ENCODE data around the gene CDK5RAP1. TPM values are rescaled to one million over a fixed set of nuclear protein-coding genes. Genes with fewer than 3 reads are reported as not detected.
A peak's percentile ranks its signal among the peaks of the same experiment; 100 is the strongest.

Gene CDK5RAP1
- total RNA-seq, 2 donors from 2014 or later = 45.2 to 59.7 TPM

DNA sequence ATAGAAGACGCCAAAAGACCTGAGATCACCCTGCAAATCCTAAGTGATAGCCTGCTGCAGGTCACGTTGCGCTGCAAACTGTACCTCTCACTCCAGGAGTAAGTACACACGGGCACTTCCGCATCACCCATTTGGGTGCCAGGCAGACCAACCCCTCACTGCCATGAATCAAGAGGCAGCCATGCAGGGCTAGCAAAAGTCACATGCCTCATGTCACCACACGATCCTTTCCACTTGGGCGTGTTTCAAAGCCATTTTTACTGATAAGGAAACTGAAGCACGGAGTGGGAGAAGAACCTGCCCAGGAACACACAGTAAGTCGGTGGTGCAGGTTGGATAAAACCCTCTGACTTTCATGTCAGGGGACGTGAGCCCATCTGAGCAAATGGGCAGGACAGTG, 81.3 kb downstream of the CDK5RAP1 start:
- no peak for DNase-seq
- Mint-ChIP-seq H3K27ac (no peak overlapping the region), H3K27me3 (ENCODE audit: insufficient read depth) (peaks cover 1% of the 10 kb centered on the region), H3K4me1 (no peaks in the 10 kb centered on the region), H3K36me3 (ENCODE audit: low read depth) (no peaks in the 10 kb centered on the region), H3K4me3 (no peak overlapping the region), H3K9me3 (no peaks in the 10 kb centered on the region)
- no peak for TF ChIP-seq CTCF (conservative IDR thresholded peaks at IDR 0.05)
- H3K36me3 ChIP-seq (ENCODE audit: control insufficient read depth, insufficient read depth, low read length) = no peaks in the 10 kb centered on the region
- H3K4me3 ChIP-seq (ENCODE audit: low read length) = no peak overlapping the region
- no peaks in the 10 kb centered on the region for H3K4me1 ChIP-seq (ENCODE audit: control insufficient read depth, insufficient read depth, low read length)
- H3K27ac ChIP-seq (ENCODE audit: low read depth, low read length) = no peak overlapping the region
- 82 to 85% methylated on average over 10 of the region's 10 CpGs for WGBS, 2 experiments (ENCODE audit: insufficient coverage in 1 of 2, insufficient read length in 1 of 2)
- H3K9me3 ChIP-seq (ENCODE audit: control insufficient read depth, low read length) = no peaks in the 10 kb centered on the region
- no peaks in the 10 kb centered on the region for H3K27me3 ChIP-seq (ENCODE audit: control insufficient read depth, insufficient read depth, low read length, poor library complexity, severe bottlenecking)
- no peak overlapping the region for H3K9ac ChIP-seq (ENCODE audit: extremely low read depth, low read length, poor library complexity, severe bottlenecking)

DNA sequence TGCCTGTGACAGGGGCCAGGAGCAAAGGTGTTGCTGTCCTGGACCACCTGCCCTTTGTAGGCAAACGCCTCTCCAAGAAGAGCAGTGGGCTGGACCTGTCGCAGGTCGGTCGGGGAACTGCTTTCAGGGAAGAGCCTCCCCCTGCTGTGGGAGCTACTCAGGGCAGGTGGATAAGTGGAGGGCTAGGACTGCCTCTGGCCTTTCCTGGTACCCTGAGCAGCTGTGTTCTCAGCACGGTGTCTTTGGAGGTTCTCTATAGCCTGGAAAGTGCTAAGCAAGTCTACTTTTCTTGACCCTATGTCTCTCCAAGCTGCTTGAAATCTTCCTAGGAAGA, 83.3 kb downstream of the CDK5RAP1 start:
- peak; percentile 65 for DNase-seq
- WGBS, 2 experiments (ENCODE audit: insufficient coverage in 1 of 2, insufficient read length in 1 of 2) = 48 to 60% methylated on average over 5 of the region's 5 CpGs
- H3K4me1 ChIP-seq (ENCODE audit: control insufficient read depth, insufficient read depth, low read length) = no peaks in the 10 kb centered on the region
- H3K36me3 ChIP-seq (ENCODE audit: control insufficient read depth, insufficient read depth, low read length) = no peaks in the 10 kb centered on the region
- H3K27me3 ChIP-seq (ENCODE audit: control insufficient read depth, insufficient read depth, low read length, poor library complexity, severe bottlenecking) = no peaks in the 10 kb centered on the region
- peak; percentile 33 for TF ChIP-seq CTCF (conservative IDR thresholded peaks at IDR 0.05)
- H3K36me3 Mint-ChIP-seq (ENCODE audit: low read depth) = no peaks in the 10 kb centered on the region
- no peak overlapping the region for H3K9ac ChIP-seq (ENCODE audit: extremely low read depth, low read length, poor library complexity, severe bottlenecking)
- H3K9me3 ChIP-seq (ENCODE audit: control insufficient read depth, low read length) = no peaks in the 10 kb centered on the region
- no peak overlapping the region for H3K4me3 Mint-ChIP-seq
- no peak overlapping the region for H3K27ac Mint-ChIP-seq
- H3K4me3 ChIP-seq (ENCODE audit: low read length) = no peak overlapping the region
- peaks cover 1% of the 10 kb centered on the region for H3K27me3 Mint-ChIP-seq (ENCODE audit: insufficient read depth)
- no peak overlapping the region for H3K27ac ChIP-seq (ENCODE audit: low read depth, low read length)
- no peaks in the 10 kb centered on the region for H3K4me1 Mint-ChIP-seq
- no peaks in the 10 kb centered on the region for H3K9me3 Mint-ChIP-seq

DNA sequence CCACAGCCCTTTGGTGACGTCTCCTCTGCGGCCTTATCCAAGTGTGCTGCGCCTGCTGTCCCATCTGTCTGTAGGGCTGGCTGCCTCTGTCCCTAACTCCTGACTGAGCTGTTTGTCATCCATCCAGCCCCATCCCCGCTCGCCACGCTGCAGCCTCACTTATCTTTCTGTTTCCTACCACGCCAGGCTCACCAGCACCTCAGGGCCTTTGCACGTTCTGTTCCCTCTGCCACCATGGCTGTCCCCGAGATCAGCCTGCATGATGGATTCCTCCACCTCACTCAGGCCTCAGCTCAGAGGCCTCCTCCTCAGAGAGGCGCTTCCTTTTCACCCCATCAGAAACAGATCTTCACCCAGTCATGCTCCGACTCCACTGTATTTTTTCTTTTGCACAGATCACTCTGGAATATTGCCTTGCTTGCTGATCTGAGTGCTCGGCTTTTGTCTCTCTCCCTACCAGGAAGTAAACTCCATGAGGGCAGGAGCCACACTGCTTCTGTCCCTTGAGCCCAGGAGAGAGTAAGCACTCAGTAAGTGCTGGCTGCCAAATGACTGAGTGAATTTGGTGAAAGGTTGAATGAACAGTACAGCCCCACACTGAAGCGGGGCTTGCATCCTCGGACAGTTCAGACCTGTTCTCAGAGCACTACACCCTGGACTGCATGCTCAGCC, 83.8 kb downstream of the CDK5RAP1 start:
- Mint-ChIP-seq H3K27me3 (ENCODE audit: insufficient read depth) (no peaks in the 10 kb centered on the region), H3K4me1 (no peaks in the 10 kb centered on the region), H3K27ac (peak overlapping the region; percentile 36), H3K36me3 (ENCODE audit: low read depth) (no peaks in the 10 kb centered on the region), H3K9me3 (no peaks in the 10 kb centered on the region), H3K4me3 (no peak overlapping the region)
- H3K27me3 ChIP-seq (ENCODE audit: control insufficient read depth, insufficient read depth, low read length, poor library complexity, severe bottlenecking) = no peaks in the 10 kb centered on the region
- H3K27ac ChIP-seq (ENCODE audit: low read depth, low read length) = no peak overlapping the region
- no peak for DNase-seq
- H3K9me3 ChIP-seq (ENCODE audit: control insufficient read depth, low read length) = no peaks in the 10 kb centered on the region
- no peak overlapping the region for H3K9ac ChIP-seq (ENCODE audit: extremely low read depth, low read length, poor library complexity, severe bottlenecking)
- no peak overlapping the region for H3K4me3 ChIP-seq (ENCODE audit: low read length)
- WGBS, 2 experiments (ENCODE audit: insufficient coverage in 1 of 2, insufficient read length in 1 of 2) = 93 to 98% methylated on average over 8 to 14 of the region's 14 CpGs
- no peaks in the 10 kb centered on the region for H3K36me3 ChIP-seq (ENCODE audit: control insufficient read depth, insufficient read depth, low read length)
- TF ChIP-seq CTCF (conservative IDR thresholded peaks at IDR 0.05) = no peak
- H3K4me1 ChIP-seq (ENCODE audit: control insufficient read depth, insufficient read depth, low read length) = no peaks in the 10 kb centered on the region
